Fibroblast of lung (primary cell): ENCODE measurements around the gene SMCO1.
"Not testable (repeated sequence)": the region's sequence is repeated elsewhere in the genome, so short reads cannot be mapped to it uniquely, and the experiment has no call there.

Source experiments
- CTCF ChIP-seq, 2 donors: IDR thresholded peaks in 1 of 2; conservative IDR thresholded peaks in 1 of 2; 1 replicate in 1 of 2; 2 replicates in 1 of 2; pipeline ENCODE4 v1.5.1; 2011 to 2012; ENCODE audit warnings: low read length in 2 of 2, control low read depth in 1 of 2, inconsistent platforms in 1 of 2, low read depth in 1 of 2, mild to moderate bottlenecking in 1 of 2
- EZH2 ChIP-seq: IDR thresholded peaks from 2 replicates; pipeline ENCODE4 v1.5.1; 2012; ENCODE audit warnings: low read length, control low read depth, mild to moderate bottlenecking; ENCODE audit errors: missing control alignments

GRCh38 chr3:196462680-196463477 lies 52.3 kb downstream of the SMCO1 start:
- TF ChIP-seq CTCF (conservative IDR thresholded peaks at IDR 0.05 in 1 of 2, IDR thresholded peaks at IDR 0.05 in 1 of 2; ENCODE audit: low read depth in 1 of 2, low read length in 2 of 2); EZH2: not testable (repeated sequence)
